HG03575 (cell line): Measurements from ENCODE around the gene CD48.
"Not testable (repeated sequence)": the region's sequence is repeated elsewhere in the genome, so short reads cannot be mapped to it uniquely, and the experiment has no call there.

ENCODE experiments used
- ATAC-seq: cut with Tn5 transposase; IDR thresholded peaks from one replicate; pipeline ENCODE4 v1.9.1; 2021; ENCODE audit not compliant: unreplicated experiment, insufficient number of reproducible peaks, low FRiP score; ENCODE audit errors: extremely low read depth

Gene CD48

GRCh38 chr1:160692390-160692789 lies 19.2 kb downstream of the CD48 start:
- ATAC-seq = not testable (repeated sequence)

DNA sequence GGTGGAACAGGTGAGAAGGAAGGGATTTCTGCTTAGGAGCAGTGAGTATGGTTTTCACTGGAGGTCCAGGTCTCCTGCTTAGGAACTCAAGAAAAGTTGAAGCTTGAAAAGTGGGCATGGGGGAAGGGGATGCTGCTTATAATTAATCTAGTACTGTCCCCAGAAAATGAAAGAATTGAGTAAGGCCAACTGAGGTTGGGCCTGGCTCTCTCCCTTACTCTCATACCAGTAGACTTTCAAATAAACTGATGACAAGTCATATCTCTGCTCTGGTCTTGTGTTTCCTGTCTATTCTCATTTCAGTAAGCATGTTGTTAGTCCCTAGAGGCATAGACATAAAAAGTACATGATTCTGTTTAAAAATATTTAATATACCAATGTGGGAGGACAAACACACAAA lies 26.4 kb downstream of the CD48 start:
- no peak for ATAC-seq

DNA sequence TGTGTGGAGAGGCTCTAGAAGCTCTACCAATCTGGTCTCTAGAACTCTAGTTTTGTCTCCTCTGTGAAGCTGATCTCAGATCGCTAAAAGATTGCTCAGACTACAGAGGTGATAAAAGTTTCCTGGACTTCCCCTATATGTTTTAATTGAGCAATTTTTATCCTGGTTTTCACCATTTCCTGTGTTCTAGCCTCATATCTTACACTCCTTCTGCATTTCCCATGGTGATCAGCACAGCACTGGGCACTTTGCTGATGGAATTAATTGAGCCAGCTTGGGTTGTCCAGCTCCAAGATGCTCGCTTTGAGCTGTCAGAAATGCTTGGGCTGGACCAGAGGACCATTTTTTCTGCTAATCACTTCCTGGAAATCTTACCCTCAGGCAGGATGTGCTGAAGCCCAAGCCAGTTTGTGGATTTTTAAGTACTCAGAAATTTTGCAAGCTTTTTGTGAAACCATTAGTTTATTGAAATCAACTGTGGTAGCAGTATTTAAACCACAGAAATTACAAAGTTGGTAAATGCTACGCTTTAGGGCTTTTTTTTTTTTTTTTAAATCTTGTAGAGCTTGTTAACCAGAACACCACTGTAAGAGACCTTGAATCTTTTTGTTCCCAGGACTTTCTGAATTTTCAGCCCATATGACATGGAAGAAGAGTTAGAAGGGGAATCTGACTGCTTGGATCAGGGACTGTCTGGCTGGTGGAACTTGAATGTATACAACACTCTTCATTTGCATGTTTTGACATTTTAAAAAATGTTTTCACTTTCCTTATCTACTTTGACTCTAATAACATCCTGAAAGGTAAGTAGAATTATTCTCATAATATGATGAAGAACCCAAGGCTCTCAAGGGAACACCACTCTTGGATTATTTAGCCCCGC lies 28.4 kb downstream of the CD48 start:
- no peak for ATAC-seq

DNA sequence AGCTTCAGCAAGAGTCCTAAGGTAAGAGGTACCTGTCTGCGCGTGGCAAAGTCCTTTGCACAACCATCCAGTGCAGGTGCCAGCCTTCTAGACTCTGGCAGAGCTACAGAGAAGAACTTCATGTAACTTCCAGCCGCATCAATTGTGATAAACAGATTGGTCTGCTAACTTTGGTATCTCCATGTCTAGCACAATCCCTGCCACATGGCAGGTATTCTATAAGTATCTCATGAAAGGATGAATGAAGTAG lies 29.8 kb downstream of the CD48 start:
- ATAC-seq = no peak

DNA sequence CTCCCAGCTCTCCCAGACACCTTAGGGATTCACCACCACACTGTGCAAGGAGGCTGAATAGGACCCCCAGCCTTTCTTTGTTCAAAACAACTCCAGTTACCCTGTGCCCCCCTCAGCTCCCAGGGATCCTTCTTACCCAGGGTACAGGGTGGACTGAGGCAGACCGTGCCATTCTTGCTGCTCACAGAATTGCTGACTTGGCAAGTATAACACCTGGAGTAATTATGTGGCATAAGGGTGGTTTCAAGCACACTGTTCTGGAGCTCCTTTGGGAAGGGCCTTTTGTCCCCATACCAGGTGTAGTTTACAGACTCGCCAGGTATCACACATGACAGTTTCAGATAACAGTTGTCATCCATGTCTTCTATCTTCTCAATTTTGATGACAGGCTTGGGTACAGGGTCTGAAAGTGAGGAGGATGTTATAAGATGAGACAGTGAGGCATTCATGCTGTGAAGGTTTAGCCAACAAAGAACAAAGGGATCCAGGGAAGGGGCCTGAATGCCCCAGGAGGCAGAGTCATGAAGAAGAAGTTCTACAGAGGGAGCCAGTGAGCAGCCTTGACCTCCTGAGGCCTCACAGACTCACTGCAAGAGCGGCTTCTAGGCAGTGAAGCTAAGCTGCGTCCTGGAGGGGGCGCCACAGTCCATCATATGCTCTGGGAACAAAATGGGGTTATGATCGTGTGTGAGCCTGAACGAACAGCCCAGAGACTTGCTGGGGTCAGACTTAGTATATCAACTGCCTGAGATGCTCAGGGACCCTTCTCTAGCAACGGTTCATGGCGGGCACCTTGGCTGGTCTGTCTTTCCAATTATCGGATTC lies 30.3 kb downstream of the CD48 start:
- ATAC-seq = no peak

- no peak for ATAC-seq
Measured at GRCh38 chr1:160680399-160680798, 31.2 kb downstream of the CD48 start.

GRCh38 chr1:160679893-160680292 lies 31.7 kb downstream of the CD48 start:
- ATAC-seq = no peak

DNA sequence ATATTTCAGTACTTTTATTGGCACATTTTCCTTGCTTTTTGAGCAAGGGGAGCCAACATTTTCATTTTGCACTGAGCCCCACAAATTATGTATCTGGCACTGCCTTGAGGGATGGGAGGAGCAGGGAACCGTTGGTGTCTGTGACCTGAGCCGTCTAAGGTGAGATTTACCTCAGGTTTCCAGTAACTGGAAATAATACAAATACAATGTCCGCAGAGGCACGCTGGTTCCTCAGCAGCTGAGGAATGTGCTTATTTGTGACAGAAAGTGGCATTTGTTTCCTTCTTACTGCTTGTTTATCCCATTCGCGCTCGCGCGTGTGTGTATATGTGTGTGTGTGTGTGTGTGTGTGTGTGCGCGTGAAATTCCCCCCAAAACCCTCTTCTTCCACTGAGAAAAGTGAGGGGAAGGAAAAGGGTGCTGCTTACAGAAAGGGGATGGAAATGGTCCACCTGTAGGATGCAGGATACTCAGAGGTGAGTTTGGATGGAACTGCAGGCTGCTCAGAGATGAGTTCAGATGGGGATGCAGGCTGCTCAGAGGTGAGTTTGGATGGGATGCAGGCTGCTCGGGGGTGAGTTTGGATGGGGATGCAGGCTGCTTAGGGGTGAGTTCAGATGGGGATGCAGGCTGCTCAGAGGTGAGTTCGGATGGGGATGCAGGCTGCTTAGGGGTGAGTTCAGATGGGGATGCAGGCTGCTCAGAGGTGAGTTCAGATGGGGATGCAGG lies 34.6 kb downstream of the CD48 start:
- ATAC-seq = no peak

- ATAC-seq = no peak
Measured at GRCh38 chr1:160675641-160676410, 35.8 kb downstream of the CD48 start.

GRCh38 chr1:160674415-160674814 lies 37.2 kb downstream of the CD48 start:
- no peak for ATAC-seq

DNA sequence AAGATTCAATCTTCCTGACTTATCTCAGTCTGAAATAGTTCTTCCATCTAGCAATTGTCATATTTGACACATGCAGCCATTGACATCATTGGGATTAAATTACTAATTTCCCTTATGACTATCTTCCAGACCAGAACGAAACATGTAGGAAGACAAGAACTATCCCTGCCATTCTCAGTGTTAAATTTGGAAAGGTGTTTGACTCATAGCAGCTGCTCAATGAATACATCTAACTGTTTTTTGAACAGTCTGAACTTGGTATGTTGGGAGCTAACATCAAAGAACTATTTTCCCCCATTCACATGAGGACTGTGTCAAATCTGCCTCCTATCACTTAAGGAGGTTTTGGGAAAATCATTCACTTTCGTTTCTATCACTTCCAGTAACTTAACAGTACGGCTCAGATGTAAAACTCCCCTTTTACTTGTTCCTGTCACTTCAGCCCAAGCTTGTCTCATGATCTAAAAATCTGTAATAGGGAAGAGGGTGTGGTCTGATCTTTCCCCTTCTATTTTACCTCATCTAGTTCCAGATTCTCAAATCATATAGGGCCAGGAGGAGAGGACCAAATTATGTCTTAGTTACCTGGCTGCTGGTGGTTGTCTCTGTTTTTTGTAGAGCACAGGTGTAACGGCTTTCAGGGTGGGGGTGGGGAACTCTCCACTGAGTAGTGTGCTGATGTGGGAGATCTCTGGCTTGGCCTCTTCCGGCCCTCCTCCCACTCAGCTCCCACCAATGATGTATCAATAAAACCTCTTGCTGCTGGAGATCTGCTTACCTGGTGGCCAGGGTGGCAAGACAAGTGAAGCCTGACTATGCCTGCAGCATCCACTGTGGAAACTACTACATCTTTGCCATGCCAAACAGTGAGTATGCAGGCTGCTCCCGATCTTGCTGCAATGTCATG lies 38.6 kb downstream of the CD48 start:
- no peak for ATAC-seq

GRCh38 chr1:160671603-160672517 lies 39.8 kb downstream of the CD48 start:
- ATAC-seq = no peak

GRCh38 chr1:160670701-160671100 lies 40.9 kb downstream of the CD48 start:
- no peak for ATAC-seq

DNA sequence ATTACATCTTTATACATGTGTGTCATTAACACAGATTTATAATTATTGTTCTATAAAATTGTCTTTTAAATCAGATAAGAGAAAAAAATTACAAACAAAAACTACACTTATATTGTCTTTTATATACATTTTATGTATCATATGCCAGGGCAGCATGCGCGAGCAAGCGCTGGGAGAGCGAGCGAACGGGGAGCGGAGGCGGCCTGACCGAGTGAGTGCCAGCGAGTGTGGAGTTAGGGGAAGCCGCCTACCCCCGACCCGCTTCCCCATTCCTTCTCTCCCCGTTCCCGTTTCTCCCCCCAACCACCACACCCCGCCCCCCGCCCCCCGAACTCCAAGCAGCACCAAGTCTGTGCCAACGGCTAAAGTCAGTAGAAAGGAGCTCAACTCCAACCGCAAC lies 41.8 kb downstream of the CD48 start:
- no peak for ATAC-seq

DNA sequence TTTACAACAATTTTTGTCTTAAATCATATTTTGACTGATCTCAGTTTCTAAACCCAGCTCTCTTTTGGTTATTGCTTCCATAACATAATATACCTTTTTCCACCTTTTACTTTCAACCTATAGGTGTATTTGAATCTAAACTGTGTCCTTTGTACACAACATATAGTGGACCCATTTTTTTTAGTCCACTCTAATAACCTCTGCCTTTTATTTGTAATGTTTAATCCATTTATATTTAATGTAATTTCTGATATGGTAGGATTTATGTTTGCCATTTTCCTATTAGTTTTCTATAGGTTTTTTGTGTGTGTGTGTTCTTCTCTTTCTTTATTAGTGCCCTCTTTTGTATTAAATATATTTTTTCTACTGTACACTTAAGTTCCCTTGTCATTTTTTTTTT lies 42.3 kb downstream of the CD48 start:
- no peak for ATAC-seq

DNA sequence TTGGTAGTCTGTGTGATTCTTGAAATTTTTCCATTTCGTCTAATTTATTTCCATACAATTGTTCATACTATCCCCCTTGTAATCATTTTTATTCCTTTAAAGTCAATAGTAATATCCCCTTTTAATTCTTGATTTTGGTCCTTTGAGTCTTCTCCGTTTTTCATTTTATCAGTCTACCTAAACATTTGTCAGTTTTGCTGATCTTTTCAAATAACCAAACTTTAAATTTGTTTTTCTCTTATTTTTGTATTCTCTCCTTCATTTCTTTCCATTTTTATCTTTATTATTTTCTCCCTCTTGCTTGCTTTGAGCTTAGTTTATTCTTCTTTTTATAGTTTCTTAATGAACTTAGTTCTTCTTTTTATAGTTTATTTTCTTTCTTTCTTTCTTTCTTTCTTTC lies 43.7 kb downstream of the CD48 start:
- no peak for ATAC-seq

DNA sequence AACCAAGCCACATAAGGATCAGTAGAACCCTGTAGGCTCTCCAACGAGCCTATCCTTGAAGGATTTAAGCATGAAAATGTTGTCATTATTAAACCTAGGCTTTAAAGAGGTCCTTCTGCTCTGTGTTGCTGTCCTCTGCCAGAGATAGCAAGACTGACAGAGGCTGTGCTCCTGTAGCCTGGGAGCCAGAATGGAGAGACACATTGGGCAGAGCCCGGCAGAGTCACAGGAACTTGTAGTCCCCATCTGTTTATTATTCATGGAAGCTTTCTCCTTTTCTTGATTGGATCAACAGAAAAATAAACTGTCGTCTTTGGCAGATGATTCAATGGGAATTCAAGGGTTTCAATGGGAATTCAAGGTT lies 45.6 kb downstream of the CD48 start:
- no peak for ATAC-seq
